ENCODE results near the gene LY6G6D.

- TF ChIP-seq SUZ12 (IDR thresholded peaks at IDR 0.05; ENCODE audit: extremely low read depth, insufficient read depth, insufficient read length) (no peak), YY1 (IDR thresholded peaks at IDR 0.05; ENCODE audit: insufficient read depth, insufficient read length) (no peak), ZNF274 (IDR thresholded peaks at IDR 0.05; ENCODE audit: low read depth, low read length) (no peak)
Measured at GRCh38 chr6:31758281-31758680, 43.1 kb downstream of the LY6G6D start.

Measured in NT2/D1 (cell line).